PC-9 (cell line): ENCODE measurements around the gene WDR48. TPM values are rescaled to one million over a fixed set of nuclear protein-coding genes. Genes with fewer than 3 reads are reported as not detected.
"Not testable (repeated sequence)": the region's sequence is repeated elsewhere in the genome, so short reads cannot be mapped to it uniquely, and the experiment has no call there.

Experiments
- BruUV-seq: library from RNA; stranded (reverse); fragments of 400-500 nt; replicated peaks from 2 replicates; lab custom pipeline; 2021; lab: Mats Ljungman, UMichigan
- CTCF ChIA-PET: fragments of 300-600 bp; sonication (Branson Sonifier 250); formaldehyde crosslinking; loops from one replicate; lab custom pipeline; 2022; ENCODE audit warnings: antibody characterized with exemption; lab: Charles Lee
- POLR2A ChIA-PET: fragments of 300-600 bp; sonication (Branson Sonifier 250); formaldehyde crosslinking; loops from one replicate; lab custom pipeline; 2022; ENCODE audit warnings: antibody characterized with exemption; ENCODE audit not compliant: unreplicated experiment; lab: Charles Lee
- DNase-seq, 2 experiments: peaks; one replicate each; pipeline versions ENCODE4 v3.0.0 to v3.0.0-alpha.2; 2015 to 2022; ENCODE audit warnings: mixed read lengths in 1 of 2
- H2AFZ ChIP-seq: fragments of 200-600 bp; sonication (generic); 2 replicates; pipeline ENCODE4 v1.8.1; 2017; ENCODE audit warnings: antibody characterized with exemption
- H3F3A ChIP-seq: fragments of 200-600 bp; sonication (generic); 2 replicates; pipeline ENCODE4 v1.8.1; 2017; ENCODE audit warnings: antibody characterized with exemption, mild to moderate bottlenecking, low read depth; ENCODE audit not compliant: insufficient read depth
- H3K27ac ChIP-seq: fragments of 200-600 bp; sonication (generic); 2 replicates; pipeline ENCODE4 v1.6.1; 2016; ENCODE audit warnings: mixed run types
- H3K27me3 ChIP-seq: fragments of 200-600 bp; sonication (generic); 2 replicates; pipeline ENCODE4 v1.6.1; 2016; ENCODE audit warnings: low read depth, mixed run types; ENCODE audit not compliant: insufficient read depth
- H3K36me3 ChIP-seq: fragments of 200-600 bp; sonication (generic); 2 replicates; pipeline ENCODE4 v1.6.1; 2016; ENCODE audit warnings: low read depth, mixed run types
- H3K4me1 ChIP-seq: fragments of 200-600 bp; sonication (generic); replicated peaks from 2 replicates; pipeline ENCODE4 v1.6.1; 2016; ENCODE audit warnings: mixed run types; ENCODE audit not compliant: insufficient read depth
- H3K4me2 ChIP-seq: fragments of 200-600 bp; sonication (generic); 2 replicates; pipeline ENCODE4 v1.6.1; 2017; ENCODE audit warnings: mixed run types
- H3K4me3 ChIP-seq: fragments of 200-600 bp; sonication (generic); 2 replicates; pipeline ENCODE4 v1.6.1; 2016; ENCODE audit warnings: mixed run types
- H3K79me2 ChIP-seq: fragments of 200-600 bp; sonication (generic); 2 replicates; pipeline ENCODE4 v1.6.1; 2017; ENCODE audit warnings: low read depth, mixed run types
- H3K9me2 ChIP-seq: fragments of 200-600 bp; sonication (generic); 2 replicates; pipeline ENCODE4 v1.8.1; 2017; ENCODE audit warnings: mild to moderate bottlenecking; ENCODE audit not compliant: insufficient read depth
- H3K9me3 ChIP-seq: fragments of 200-600 bp; sonication (generic); 2 replicates; pipeline ENCODE4 v1.8.1; 2016; ENCODE audit warnings: low read depth; ENCODE audit not compliant: insufficient read depth
- H4K20me1 ChIP-seq: fragments of 200-600 bp; sonication (generic); 2 replicates; pipeline ENCODE4 v1.8.1; 2017; ENCODE audit not compliant: insufficient read depth
- EZH2 ChIP-seq: fragments of 200-600 bp; sonication (generic); IDR thresholded peaks from 2 replicates; pipeline ENCODE4 v1.8.0; 2017; ENCODE audit warnings: antibody characterized with exemption, low read depth
- intact Hi-C: fragments of 100-400 bp; cut with micrococcal nuclease; formaldehyde crosslinking; loops from one replicate; pipeline ENCODE4 v1.10.0; 2022; ENCODE audit not compliant: unreplicated experiment
- total RNA-seq: library from RNA; stranded (reverse); gene quantifications from 2 replicates; pipeline ENCODE4 v1.2.3, GENCODE V29; 2021
- TF ChIP-seq, protein P1 (sequence below): fragments of 200-600 bp; sonication (generic); conservative IDR thresholded peaks from 2 replicates; pipeline ENCODE4 v1.6.1; 2017; ENCODE audit warnings: mixed run types, antibody characterized with exemption, mild to moderate bottlenecking, moderate library complexity

The WDR48 gene
- total RNA-seq, 1 experiment from 2014 or later, result 31.2 TPM

- Histone ChIP-seq H3K9me3 (no peaks in the 10 kb centered on the region), H2AFZ (no peak overlapping the region), H3K4me2 (no peak overlapping the region), H3K79me2 (peaks cover 32% of the 10 kb centered on the region), H4K20me1 (peaks cover 6% of the 10 kb centered on the region; the same call in 1 of the 2 replicates), H3K27ac (no peak overlapping the region), H3K9me2 (no peaks in the 10 kb centered on the region), H3K36me3 (no peaks in the 10 kb centered on the region), H3F3A (no peaks in the 10 kb centered on the region), H3K4me3 (no peak overlapping the region), H3K4me1 (peaks cover 7% of the 10 kb centered on the region), H3K27me3 (no peaks in the 10 kb centered on the region)
- intact Hi-C loops, result no loop called here
- BruUV-seq, result no TSS peak
- CTCF ChIA-PET, result no interaction called here
- no peak for TF ChIP-seq EZH2
- TF ChIP-seq, protein P1, sequence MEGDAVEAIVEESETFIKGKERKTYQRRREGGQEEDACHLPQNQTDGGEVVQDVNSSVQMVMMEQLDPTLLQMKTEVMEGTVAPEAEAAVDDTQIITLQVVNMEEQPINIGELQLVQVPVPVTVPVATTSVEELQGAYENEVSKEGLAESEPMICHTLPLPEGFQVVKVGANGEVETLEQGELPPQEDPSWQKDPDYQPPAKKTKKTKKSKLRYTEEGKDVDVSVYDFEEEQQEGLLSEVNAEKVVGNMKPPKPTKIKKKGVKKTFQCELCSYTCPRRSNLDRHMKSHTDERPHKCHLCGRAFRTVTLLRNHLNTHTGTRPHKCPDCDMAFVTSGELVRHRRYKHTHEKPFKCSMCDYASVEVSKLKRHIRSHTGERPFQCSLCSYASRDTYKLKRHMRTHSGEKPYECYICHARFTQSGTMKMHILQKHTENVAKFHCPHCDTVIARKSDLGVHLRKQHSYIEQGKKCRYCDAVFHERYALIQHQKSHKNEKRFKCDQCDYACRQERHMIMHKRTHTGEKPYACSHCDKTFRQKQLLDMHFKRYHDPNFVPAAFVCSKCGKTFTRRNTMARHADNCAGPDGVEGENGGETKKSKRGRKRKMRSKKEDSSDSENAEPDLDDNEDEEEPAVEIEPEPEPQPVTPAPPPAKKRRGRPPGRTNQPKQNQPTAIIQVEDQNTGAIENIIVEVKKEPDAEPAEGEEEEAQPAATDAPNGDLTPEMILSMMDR, result no peak
- POLR2A ChIA-PET, result no interaction called here
- no peak for DNase-seq
Observed at GRCh38 chr3:39056151-39056550, 4.3 kb downstream of the WDR48 start.

DNA sequence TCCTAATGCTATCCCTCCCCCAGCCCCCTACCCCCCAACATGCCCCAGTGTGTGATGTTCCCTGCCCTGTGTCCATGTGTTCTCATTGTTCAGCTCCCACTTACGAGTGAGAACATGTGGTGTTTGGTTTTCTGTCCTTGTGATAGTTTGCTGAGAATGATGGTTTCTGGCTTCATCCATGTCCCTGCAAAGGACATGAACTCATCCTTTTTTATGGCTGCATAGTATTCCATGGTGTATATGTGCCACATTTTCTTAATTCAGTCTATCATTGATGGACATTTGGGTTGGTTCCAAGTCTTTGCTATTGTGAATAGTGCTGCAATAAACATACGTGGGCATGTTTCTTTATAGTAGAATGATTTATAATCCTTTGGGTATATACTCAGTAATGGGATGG lies 9.4 kb downstream of the WDR48 start:
- H3K27me3 ChIP-seq, H3K4me1 ChIP-seq, H3K9me2 ChIP-seq, H3K4me2 ChIP-seq, H3K27ac ChIP-seq, H3K9me3 ChIP-seq, BruUV-seq, POLR2A ChIA-PET, H3K36me3 ChIP-seq, CTCF ChIA-PET, intact Hi-C loops, H2AFZ ChIP-seq, DNase-seq, H3K79me2 ChIP-seq, H3K4me3 ChIP-seq, H3F3A ChIP-seq: not testable (repeated sequence)
- peaks cover 14% of the 10 kb centered on the region for H4K20me1 ChIP-seq

DNA sequence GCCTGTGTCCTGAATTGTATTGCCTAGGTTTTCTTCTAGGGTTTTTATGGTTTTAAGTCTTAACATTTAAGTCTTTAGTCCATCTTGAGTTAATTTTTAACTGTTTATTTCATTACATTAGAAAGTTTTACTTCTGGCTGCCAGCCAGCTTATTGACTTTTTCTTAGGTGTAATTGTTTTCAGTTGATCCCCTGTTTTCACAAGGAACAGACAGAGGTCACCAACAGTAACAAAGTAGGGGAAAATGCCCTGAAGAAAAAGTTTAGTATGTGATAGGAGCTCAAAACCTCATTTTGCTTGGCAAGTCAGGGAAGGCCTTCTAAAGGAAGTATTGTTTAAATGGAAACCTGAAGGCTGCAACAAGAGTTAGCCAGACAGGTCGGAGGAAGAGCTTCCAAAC lies 10.4 kb downstream of the WDR48 start:
- Histone ChIP-seq H3K9me3 (no peaks in the 10 kb centered on the region), H3K4me1 (no peaks in the 10 kb centered on the region), H3K4me3 (no peak overlapping the region), H3K27me3 (no peaks in the 10 kb centered on the region), H3K36me3 (no peaks in the 10 kb centered on the region), H3K4me2 (no peak overlapping the region), H3F3A (no peaks in the 10 kb centered on the region), H3K27ac (no peak overlapping the region), H3K79me2 (no peaks in the 10 kb centered on the region; the same call in 1 of the 2 replicates), H3K9me2 (no peaks in the 10 kb centered on the region), H4K20me1 (peaks cover 14% of the 10 kb centered on the region), H2AFZ (no peak overlapping the region)
- no peak for DNase-seq
- ChIA-PET CTCF (no interaction called here), POLR2A (no interaction called here)
- intact Hi-C loops, result no loop called here
- no TSS peak for BruUV-seq
- TF ChIP-seq, protein P1, result no peak
- TF ChIP-seq EZH2, result no peak

- BruUV-seq, result no TSS peak
- Histone ChIP-seq H3K9me3 (no peaks in the 10 kb centered on the region), H3K36me3 (no peaks in the 10 kb centered on the region), H3K4me1 (no peaks in the 10 kb centered on the region), H3K4me3 (no peak overlapping the region), H3F3A (no peaks in the 10 kb centered on the region), H2AFZ (no peak overlapping the region), H3K79me2 (no peaks in the 10 kb centered on the region; the same call in 1 of the 2 replicates), H3K27me3 (no peaks in the 10 kb centered on the region), H3K9me2 (no peaks in the 10 kb centered on the region), H3K27ac (no peak overlapping the region), H4K20me1 (peaks cover 14% of the 10 kb centered on the region), H3K4me2 (no peak overlapping the region)
- DNase-seq, result no peak
- ChIA-PET POLR2A (no interaction called here), CTCF (no interaction called here)
- intact Hi-C loops, result no loop called here
- TF ChIP-seq EZH2, result no peak
- TF ChIP-seq, protein P1, result no peak
Observed at GRCh38 chr3:39063143-39063542, 11.3 kb downstream of the WDR48 start.
